ENCODE data around the gene HOXA3.

- peak; percentile 63 to 64 for TF ChIP-seq CTCF (conservative IDR thresholded peaks at IDR 0.05 in 1 of 2, IDR thresholded peaks at IDR 0.05 in 1 of 2; ENCODE audit: low read depth in 1 of 2, low read length in 2 of 2)
- no peak for TF ChIP-seq EZH2 (IDR thresholded peaks at IDR 0.05; ENCODE audit: low read length, missing control alignments)
These were observed 1.6 kb downstream of the HOXA3 start for GRCh38 chr7:27150568-27151340.

All from fibroblast of lung (primary cell).